ENCODE measurements around the gene PRDM16. TPM values are rescaled to one million over a fixed set of nuclear protein-coding genes. Genes with fewer than 3 reads are reported as not detected.

PRDM16 gene
- total RNA-seq, 2 donors from 2014 or later: 0.79 to 6.1 TPM

DNA sequence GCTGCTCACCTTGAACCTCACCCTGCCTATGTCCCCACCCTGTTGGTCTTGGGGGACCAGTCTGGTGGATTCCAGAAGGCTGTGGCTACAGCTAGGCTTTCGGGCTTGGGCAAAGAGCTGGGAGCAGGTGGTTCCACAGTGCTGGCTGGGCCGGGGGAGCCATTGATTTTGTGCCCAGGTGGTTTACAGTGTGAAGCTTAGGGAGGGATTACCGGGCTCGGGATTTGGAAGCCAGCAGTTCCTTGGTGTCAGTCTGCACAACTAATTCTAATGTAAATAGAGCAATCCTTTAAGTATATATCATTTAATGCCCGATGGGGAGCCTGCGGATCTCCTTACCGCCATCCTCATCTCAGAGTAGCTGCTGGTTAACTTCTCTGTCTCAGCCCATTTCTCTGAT lies 38.2 kb downstream of the PRDM16 start:
- no peak overlapping the region for H3K4me3 ChIP-seq
- H3K27ac ChIP-seq: no peak overlapping the region
- no peaks in the 10 kb centered on the region for H3K9me3 ChIP-seq
- H3K36me3 ChIP-seq: no peaks in the 10 kb centered on the region
- TF ChIP-seq, protein P1, sequence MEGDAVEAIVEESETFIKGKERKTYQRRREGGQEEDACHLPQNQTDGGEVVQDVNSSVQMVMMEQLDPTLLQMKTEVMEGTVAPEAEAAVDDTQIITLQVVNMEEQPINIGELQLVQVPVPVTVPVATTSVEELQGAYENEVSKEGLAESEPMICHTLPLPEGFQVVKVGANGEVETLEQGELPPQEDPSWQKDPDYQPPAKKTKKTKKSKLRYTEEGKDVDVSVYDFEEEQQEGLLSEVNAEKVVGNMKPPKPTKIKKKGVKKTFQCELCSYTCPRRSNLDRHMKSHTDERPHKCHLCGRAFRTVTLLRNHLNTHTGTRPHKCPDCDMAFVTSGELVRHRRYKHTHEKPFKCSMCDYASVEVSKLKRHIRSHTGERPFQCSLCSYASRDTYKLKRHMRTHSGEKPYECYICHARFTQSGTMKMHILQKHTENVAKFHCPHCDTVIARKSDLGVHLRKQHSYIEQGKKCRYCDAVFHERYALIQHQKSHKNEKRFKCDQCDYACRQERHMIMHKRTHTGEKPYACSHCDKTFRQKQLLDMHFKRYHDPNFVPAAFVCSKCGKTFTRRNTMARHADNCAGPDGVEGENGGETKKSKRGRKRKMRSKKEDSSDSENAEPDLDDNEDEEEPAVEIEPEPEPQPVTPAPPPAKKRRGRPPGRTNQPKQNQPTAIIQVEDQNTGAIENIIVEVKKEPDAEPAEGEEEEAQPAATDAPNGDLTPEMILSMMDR (IDR thresholded peaks at IDR 0.05): no peak
- H3K4me1 ChIP-seq: no peaks in the 10 kb centered on the region
- no peak for DNase-seq
- intact Hi-C loops (cut with DNase I): no loop called here
- H3K9ac ChIP-seq (ENCODE audit: low read depth in 2 of 2, low read length in 2 of 2): no peak overlapping the region
- H3K27me3 ChIP-seq: no peaks in the 10 kb centered on the region

DNA sequence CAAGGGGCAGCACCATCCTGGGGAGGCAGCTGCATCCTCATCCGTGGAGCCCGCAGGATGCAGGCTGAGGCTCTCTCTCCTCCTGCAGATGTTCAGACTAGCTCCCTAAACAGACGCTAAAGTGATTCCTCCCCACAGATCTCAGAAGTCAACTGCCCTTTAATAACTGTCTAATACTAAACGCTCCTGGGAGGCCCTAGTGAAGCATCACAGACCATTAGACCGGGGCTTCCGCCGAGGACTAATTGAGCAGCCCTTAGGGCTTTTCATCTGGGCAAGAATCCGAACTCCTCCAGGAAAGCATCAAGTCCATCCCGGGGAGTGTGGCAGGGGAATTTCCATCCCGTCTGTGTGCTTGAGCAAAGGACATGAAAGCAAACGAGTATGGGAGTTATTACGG lies 40.4 kb downstream of the PRDM16 start:
- intact Hi-C loops (cut with DNase I): no loop called here
- Histone ChIP-seq H3K27ac (no peak overlapping the region), H3K27me3 (no peaks in the 10 kb centered on the region), H3K4me3 (no peak overlapping the region), H3K9me3 (no peaks in the 10 kb centered on the region), H3K36me3 (no peaks in the 10 kb centered on the region), H3K4me1 (no peaks in the 10 kb centered on the region), H3K9ac (ENCODE audit: low read depth in 2 of 2, low read length in 2 of 2) (no peak overlapping the region)
- TF ChIP-seq, protein P1 (IDR thresholded peaks at IDR 0.05): no peak
- no peak for DNase-seq

DNA sequence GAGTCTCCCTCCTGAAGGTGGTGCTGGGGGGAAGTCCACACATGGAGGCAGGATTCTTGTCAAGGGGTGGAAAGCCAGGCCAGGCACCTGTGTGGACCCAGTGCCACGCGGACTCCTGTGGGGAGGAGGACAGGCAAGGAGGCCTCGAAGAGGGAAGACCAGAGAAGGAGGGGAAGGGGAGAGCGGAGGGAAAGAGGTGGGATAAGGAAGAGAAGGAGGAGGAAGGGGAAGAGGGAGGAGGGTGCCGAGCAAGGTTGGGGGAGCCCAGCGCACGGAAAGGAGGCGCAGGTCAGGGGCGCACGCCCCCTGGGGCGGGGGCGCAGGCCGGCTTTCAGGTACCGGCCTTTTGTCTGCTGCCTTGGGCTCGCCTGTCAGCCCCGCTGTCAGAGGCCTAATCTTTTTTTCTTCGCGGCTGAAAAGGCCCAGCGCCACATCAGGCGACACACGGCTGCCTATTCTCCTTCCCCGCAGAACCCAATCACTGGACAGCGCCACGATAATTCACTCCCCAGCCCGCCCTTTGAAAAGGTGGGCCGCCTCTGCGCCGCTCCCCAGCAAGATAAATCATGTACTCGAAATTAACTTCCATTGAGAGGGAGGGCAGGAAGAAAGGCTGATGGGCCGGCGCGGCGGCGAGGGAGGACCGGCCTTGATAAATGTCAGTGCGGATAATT lies 42.5 kb downstream of the PRDM16 start:
- Histone ChIP-seq H3K9me3 (no peaks in the 10 kb centered on the region), H3K27me3 (no peaks in the 10 kb centered on the region), H3K27ac (no peak overlapping the region), H3K4me1 (no peaks in the 10 kb centered on the region), H3K36me3 (no peaks in the 10 kb centered on the region), H3K4me3 (no peak overlapping the region), H3K9ac (ENCODE audit: low read depth in 2 of 2, low read length in 2 of 2) (no peak overlapping the region)
- DNase-seq: no peak
- TF ChIP-seq, protein P1 (IDR thresholded peaks at IDR 0.05): no peak
- intact Hi-C loops (cut with DNase I): no loop called here

DNA sequence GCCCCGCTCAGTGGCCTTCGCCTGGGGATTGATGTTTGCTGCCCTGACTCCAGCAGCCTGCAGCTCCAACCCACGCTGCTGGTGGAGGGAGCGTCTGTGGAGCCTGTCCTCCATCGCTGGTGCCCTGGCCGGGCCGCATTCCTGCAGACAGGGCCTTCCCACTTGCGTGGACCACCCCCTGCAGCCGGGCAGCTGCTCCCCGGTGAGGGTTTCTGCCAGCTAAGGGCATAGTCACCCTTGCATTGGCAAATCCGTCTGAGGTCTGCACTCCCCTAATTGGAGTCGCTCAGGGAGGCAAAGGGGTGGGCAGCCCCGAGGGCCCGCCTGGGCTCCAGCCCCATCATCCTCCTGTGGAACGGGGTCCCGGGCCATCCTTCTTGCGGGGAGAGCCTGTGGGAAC lies 43.5 kb downstream of the PRDM16 start:
- no peaks in the 10 kb centered on the region for H3K27me3 ChIP-seq
- no peak overlapping the region for H3K27ac ChIP-seq
- no peak overlapping the region for H3K4me3 ChIP-seq
- H3K9me3 ChIP-seq: no peaks in the 10 kb centered on the region
- TF ChIP-seq, protein P1 (IDR thresholded peaks at IDR 0.05): no peak
- H3K4me1 ChIP-seq: no peaks in the 10 kb centered on the region
- no peak for DNase-seq
- H3K9ac ChIP-seq (ENCODE audit: low read depth in 2 of 2, low read length in 2 of 2): no peak overlapping the region
- no peaks in the 10 kb centered on the region for H3K36me3 ChIP-seq
- intact Hi-C loops (cut with DNase I): no loop called here

DNA sequence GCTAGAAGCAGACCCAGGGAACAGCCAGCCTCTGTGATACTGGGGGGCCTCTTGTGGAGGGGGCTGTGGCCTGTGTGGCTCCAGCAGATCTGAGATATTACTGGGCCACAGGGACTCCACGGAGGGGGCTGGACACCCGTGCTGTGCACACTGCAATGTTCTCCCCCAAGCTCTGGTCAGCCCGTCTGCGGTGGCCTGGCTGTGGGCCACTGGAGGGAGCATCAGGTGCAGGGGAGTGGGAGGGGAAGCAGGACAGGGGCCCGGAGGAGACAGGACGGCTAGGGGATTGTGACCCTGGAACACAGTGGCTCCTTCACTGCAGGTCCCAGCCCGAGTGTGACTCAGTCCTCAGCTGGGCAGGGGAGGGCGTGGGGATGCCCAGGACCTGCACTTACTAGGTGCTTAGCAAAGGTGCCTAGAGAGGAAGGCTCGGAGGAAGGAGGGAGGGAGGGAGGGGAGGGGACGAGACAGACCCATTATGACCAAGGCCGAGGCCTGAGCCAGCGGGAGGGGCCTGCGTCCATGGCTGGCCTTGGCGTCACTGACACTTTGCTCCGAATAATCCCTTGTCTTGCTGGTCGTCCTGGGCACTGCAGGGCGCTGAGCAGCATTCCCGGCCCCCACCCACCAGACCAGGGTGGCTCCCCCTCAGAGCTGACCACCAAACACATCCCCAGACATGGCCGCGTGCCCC lies 44.2 kb downstream of the PRDM16 start:
- H3K27me3 ChIP-seq: no peaks in the 10 kb centered on the region
- H3K9me3 ChIP-seq: no peaks in the 10 kb centered on the region
- intact Hi-C loops (cut with DNase I): no loop called here
- no peak overlapping the region for H3K4me3 ChIP-seq
- H3K36me3 ChIP-seq: no peaks in the 10 kb centered on the region
- no peak overlapping the region for H3K27ac ChIP-seq
- no peak overlapping the region for H3K9ac ChIP-seq (ENCODE audit: low read depth in 2 of 2, low read length in 2 of 2)
- H3K4me1 ChIP-seq: no peaks in the 10 kb centered on the region
- DNase-seq: no peak
- TF ChIP-seq, protein P1 (IDR thresholded peaks at IDR 0.05): no peak

Measured in colonic mucosa (tissue), 4 donors.